Activated naive CD4-positive, alpha-beta T cell treated with anti-CD3 and anti-CD28 coated beads, Interleukin-2, amount 50 U/mL, for 72 hours (primary cell): ENCODE measurements around the gene NET1. TPM values are rescaled to one million over a fixed set of nuclear protein-coding genes. Genes with fewer than 3 reads are reported as not detected.
"Not testable (repeated sequence)": the region's sequence is repeated elsewhere in the genome, so short reads cannot be mapped to it uniquely, and the experiment has no call there.

Experiments used
- ATAC-seq, 2 donors: fragments of 150-1000 bp; cut with Tn5 transposase; 2 replicates each; pipeline ENCODE4 v1.10.0; 2021; ENCODE audit warnings: mild to moderate bottlenecking in 2 of 2, moderate library complexity in 2 of 2
- DNase-seq, 2 donors: peaks; one replicate each; pipeline ENCODE4 v3.0.0; 2021 to 2022; ENCODE audit warnings: low spot score in 2 of 2
- H3K27ac Mint-ChIP-seq, 2 donors: one replicate each; pipeline ENCODE4 v1.8.0; 2022; ENCODE audit warnings: mild to moderate bottlenecking in 2 of 2, mixed read lengths in 2 of 2
- H3K36me3 Mint-ChIP-seq, 2 donors: one replicate each; pipeline ENCODE4 v1.8.0; 2022; ENCODE audit warnings: mixed read lengths in 2 of 2
- H3K9me3 Mint-ChIP-seq, 2 donors: one replicate each; pipeline ENCODE4 v1.8.0; 2022; ENCODE audit warnings: mixed read lengths in 2 of 2
- total RNA-seq, 2 donors: library from RNA; stranded (reverse); gene quantifications; one replicate each; pipeline ENCODE4 v1.2.3, GENCODE V29; 2022

The NET1 gene
- total RNA-seq, 2 donors from 2014 or later: 19.5 to 33.4 TPM

- ATAC-seq (no peak), DNase-seq (no peak)
- H3K36me3 Mint-ChIP-seq: peaks cover 6 to 30% of the 10 kb centered on the region in 2 donors
- no peak overlapping the region for H3K27ac Mint-ChIP-seq
- H3K9me3 Mint-ChIP-seq: peaks cover 20 to 26% of the 10 kb centered on the region in 2 donors
These were observed 21.7 kb upstream of the NET1 start for GRCh38 chr10:5390607-5391205.

- ATAC-seq (no peak), DNase-seq (no peak)
- peaks cover 6 to 30% of the 10 kb centered on the region in 2 donors for H3K36me3 Mint-ChIP-seq
- peaks cover 20 to 26% of the 10 kb centered on the region in 2 donors for H3K9me3 Mint-ChIP-seq
- H3K27ac Mint-ChIP-seq: no peak overlapping the region
These were observed 20.6 kb upstream of the NET1 start for GRCh38 chr10:5391790-5392189.

GRCh38 chr10:5393529-5393928 is 18.8 kb upstream of the NET1 start:
- Mint-ChIP-seq H3K9me3 (peaks cover 16 to 21% of the 10 kb centered on the region in 2 donors), H3K27ac (no peak overlapping the region), H3K36me3 (peaks cover 6 to 25% of the 10 kb centered on the region in 2 donors)
- ATAC-seq (no peak), DNase-seq (no peak)

- H3K36me3 Mint-ChIP-seq: peaks cover 6 to 25% of the 10 kb centered on the region in 2 donors
- ATAC-seq (no peak), DNase-seq (no peak)
- no peak overlapping the region for H3K27ac Mint-ChIP-seq
- H3K9me3 Mint-ChIP-seq: peaks cover 10 to 14% of the 10 kb centered on the region in 2 donors
These were observed 17.2 kb upstream of the NET1 start for GRCh38 chr10:5395168-5395567.

GRCh38 chr10:5396556-5397300 is 15.6 kb upstream of the NET1 start:
- ATAC-seq: no peak
- DNase-seq: no peak
- H3K9me3 Mint-ChIP-seq: peaks cover 0 to under 1% of the 10 kb centered on the region in 2 donors
- H3K36me3 Mint-ChIP-seq: peaks cover under 1 to 9% of the 10 kb centered on the region in 2 donors
- H3K27ac Mint-ChIP-seq: no peak overlapping the region

- DNase-seq (no peak), ATAC-seq (no peak)
- Mint-ChIP-seq H3K9me3 (no peaks in the 10 kb centered on the region), H3K27ac (no peak overlapping the region), H3K36me3 (no peaks in the 10 kb centered on the region)
These were observed 13.0 kb upstream of the NET1 start for GRCh38 chr10:5399332-5399731.

GRCh38 chr10:5400468-5401240 is 11.7 kb upstream of the NET1 start:
- ATAC-seq (no peak), DNase-seq (no peak)
- H3K9me3 Mint-ChIP-seq: no peaks in the 10 kb centered on the region
- no peak overlapping the region for H3K27ac Mint-ChIP-seq
- H3K36me3 Mint-ChIP-seq: no peaks in the 10 kb centered on the region

GRCh38 chr10:5402798-5403197 is 9.6 kb upstream of the NET1 start:
- ATAC-seq: no peak
- DNase-seq: no peak
- H3K36me3 Mint-ChIP-seq: no peaks in the 10 kb centered on the region
- H3K9me3 Mint-ChIP-seq: no peaks in the 10 kb centered on the region
- H3K27ac Mint-ChIP-seq: no peak overlapping the region

- no peaks in the 10 kb centered on the region for H3K36me3 Mint-ChIP-seq
- DNase-seq: no peak
- no peaks in the 10 kb centered on the region for H3K9me3 Mint-ChIP-seq
- no peak within 1 kb of the TSS for H3K27ac Mint-ChIP-seq
- ATAC-seq: no peak
These were observed 7.9 kb upstream of the NET1 start, which contains the start of gene TUBAL3 for GRCh38 chr10:5404208-5405041. TUBAL3 (minus strand) TSS chr10:5404828; CDS start chr10:5404792, 36 bp downstream.

GRCh38 chr10:5406918-5407317 is 5.4 kb upstream of the NET1 start:
- no peak overlapping the region for H3K27ac Mint-ChIP-seq
- no peaks in the 10 kb centered on the region for H3K9me3 Mint-ChIP-seq
- no peak for DNase-seq
- ATAC-seq: no peak
- H3K36me3 Mint-ChIP-seq: peaks cover 0 to 7% of the 10 kb centered on the region in 2 donors

GRCh38 chr10:5410787-5411186 is 1.6 kb upstream of the NET1 start:
- H3K36me3 Mint-ChIP-seq, H3K9me3 Mint-ChIP-seq, ATAC-seq, DNase-seq, H3K27ac Mint-ChIP-seq: not testable (repeated sequence)

GRCh38 chr10:5411941-5412276 is 448 bp upstream of the NET1 start:
- ATAC-seq: peak; percentile 2 to 7
- no peaks in the 10 kb centered on the region for H3K9me3 Mint-ChIP-seq
- DNase-seq: no peak
- peaks cover 0 to 7% of the 10 kb centered on the region in 2 donors for H3K36me3 Mint-ChIP-seq
- peak overlapping the region in 1 of 2 donors; percentile 44 for H3K27ac Mint-ChIP-seq

- peak in 1 of 2 donors; percentile 8 for ATAC-seq
These were observed 918 bp downstream of the NET1 start for GRCh38 chr10:5413012-5413938.

GRCh38 chr10:5416981-5417380 is 4.6 kb downstream of the NET1 start:
- no peak for ATAC-seq

More at GRCh38 chr10:5413012-5413938, 918 bp downstream of the NET1 start:
- Mint-ChIP-seq H3K9me3 (peaks cover 0 to 3% of the 10 kb centered on the region in 2 donors), H3K27ac (no peak overlapping the region), H3K36me3 (peaks cover 0 to 11% of the 10 kb centered on the region in 2 donors)
- no peak for DNase-seq

GRCh38 chr10:5418584-5418983 is 6.2 kb downstream of the NET1 start:
- no peak overlapping the region for H3K27ac Mint-ChIP-seq
- peaks cover 10 to 21% of the 10 kb centered on the region in 2 donors for H3K9me3 Mint-ChIP-seq
- DNase-seq (no peak), ATAC-seq (no peak)
- peaks cover 11 to 22% of the 10 kb centered on the region in 2 donors for H3K36me3 Mint-ChIP-seq

More at GRCh38 chr10:5416981-5417380, 4.6 kb downstream of the NET1 start:
- Mint-ChIP-seq H3K9me3 (peaks cover 10 to 21% of the 10 kb centered on the region in 2 donors), H3K27ac (no peak overlapping the region), H3K36me3 (peaks cover 11 to 22% of the 10 kb centered on the region in 2 donors)
- DNase-seq: no peak
